GM23338 (cell line): ENCODE results near the gene CDH23. TPM values are rescaled to one million over a fixed set of nuclear protein-coding genes. Genes with fewer than 3 reads are reported as not detected.

Source experiments
- ATAC-seq: fragments of 200-7000 bp; cut with Tn5 transposase; 3 replicates; pipeline ENCODE4 v1.9.1; 2020
- DNase-seq: peaks from one replicate; pipeline ENCODE4 v3.0.0-alpha.2; 2015; ENCODE audit warnings: low spot score
- H2AFZ ChIP-seq: fragments of 200-600 bp; sonication (generic); 2 replicates; pipeline ENCODE4 v1.8.0; 2016; ENCODE audit warnings: antibody characterized with exemption, mild to moderate bottlenecking, moderate library complexity
- H3F3A ChIP-seq: fragments of 200-600 bp; sonication (generic); replicated peaks from 2 replicates; pipeline ENCODE4 v1.8.0; 2017; ENCODE audit warnings: antibody characterized with exemption, mixed run types, low read depth
- H3K27ac ChIP-seq: fragments of 200-600 bp; sonication (generic); 2 replicates; pipeline ENCODE4 v1.6.1; 2016; ENCODE audit warnings: low read depth
- H3K27me3 ChIP-seq: fragments of 200-600 bp; sonication (generic); 2 replicates; pipeline ENCODE4 v1.8.0; 2016; ENCODE audit warnings: mild to moderate bottlenecking, mixed run types, moderate library complexity; ENCODE audit not compliant: insufficient read depth
- H3K36me3 ChIP-seq: fragments of 200-600 bp; sonication (generic); 2 replicates; pipeline ENCODE4 v1.8.0; 2016; ENCODE audit warnings: mild to moderate bottlenecking; ENCODE audit not compliant: insufficient read depth
- H3K4me1 ChIP-seq: fragments of 200-600 bp; sonication (generic); 2 replicates; pipeline ENCODE4 v1.8.0; 2016; ENCODE audit warnings: mild to moderate bottlenecking, moderate library complexity; ENCODE audit not compliant: insufficient read depth
- H3K4me2 ChIP-seq: fragments of 200-600 bp; sonication (generic); 2 replicates; pipeline ENCODE4 v1.7.1; 2017; ENCODE audit warnings: mixed run types
- H3K4me3 ChIP-seq: fragments of 200-600 bp; sonication (generic); 2 replicates; pipeline ENCODE4 v1.6.1; 2016; ENCODE audit warnings: mixed run types
- H3K79me2 ChIP-seq: fragments of 200-600 bp; sonication (generic); replicated peaks from 2 replicates; pipeline ENCODE4 v1.8.0; 2017; ENCODE audit warnings: mild to moderate bottlenecking; ENCODE audit not compliant: insufficient read depth
- H3K9me2 ChIP-seq: fragments of 200-600 bp; sonication (generic); 2 replicates; pipeline ENCODE4 v1.8.0; 2017; ENCODE audit not compliant: insufficient read depth
- H4K20me1 ChIP-seq: fragments of 200-600 bp; sonication (generic); replicated peaks from 2 replicates; pipeline ENCODE4 v1.8.0; 2017; ENCODE audit warnings: mild to moderate bottlenecking; ENCODE audit not compliant: insufficient read depth
- H3K27ac Mint-ChIP-seq: 2 replicates; pipeline ENCODE4 v1.8.0; 2020; ENCODE audit warnings: inconsistent platforms, mild to moderate bottlenecking, moderate library complexity, mixed read lengths
- H3K27me3 Mint-ChIP-seq: 3 replicates; pipeline ENCODE4 v1.8.0; 2022; ENCODE audit warnings: low read depth, mild to moderate bottlenecking, moderate library complexity, mixed read lengths, inconsistent platforms; ENCODE audit not compliant: insufficient read depth, poor library complexity
- H3K36me3 Mint-ChIP-seq: 3 replicates; pipeline ENCODE4 v1.8.0; 2021; ENCODE audit warnings: low read depth, mild to moderate bottlenecking, inconsistent platforms, moderate library complexity, mixed read lengths
- H3K4me1 Mint-ChIP-seq: 3 replicates; pipeline ENCODE4 v1.8.0; 2020; ENCODE audit warnings: mild to moderate bottlenecking, inconsistent platforms, mixed read lengths
- H3K4me3 Mint-ChIP-seq: 3 replicates; pipeline ENCODE4 v1.8.0; 2021; ENCODE audit warnings: moderate library complexity, mild to moderate bottlenecking, inconsistent platforms, mixed read lengths
- H3K9me3 Mint-ChIP-seq: 3 replicates; pipeline ENCODE4 v1.8.0; 2020; ENCODE audit warnings: moderate library complexity, mild to moderate bottlenecking, inconsistent platforms, mixed read lengths
- CREB1 ChIP-seq: fragments of 250-450 bp; sonication (Bioruptor Pico); IDR thresholded peaks from 2 replicates; pipeline ENCODE4 v1.5.0; 2020; ENCODE audit warnings: low read depth, mild to moderate bottlenecking, moderate library complexity
- ETS1 ChIP-seq: IDR thresholded peaks from 2 replicates; pipeline ENCODE4 v1.6.1; 2016; ENCODE audit warnings: antibody characterized with exemption
- EZH2 ChIP-seq: fragments of 200-600 bp; sonication (generic); IDR thresholded peaks from one replicate; pipeline ENCODE4 v1.8.0; 2017; ENCODE audit warnings: antibody characterized with exemption, mild to moderate bottlenecking, low read depth; ENCODE audit not compliant: unreplicated experiment
- EZH2phosphoT487 ChIP-seq: fragments of 200-600 bp; sonication (generic); IDR thresholded peaks from one replicate; pipeline ENCODE4 v1.8.1; 2018; ENCODE audit warnings: antibody characterized with exemption; ENCODE audit not compliant: unreplicated experiment
- JUNB ChIP-seq: IDR thresholded peaks from one replicate; pipeline ENCODE4 v1.6.1; 2016; ENCODE audit warnings: antibody characterized with exemption; ENCODE audit not compliant: unreplicated experiment
- NANOG ChIP-seq: IDR thresholded peaks from 2 replicates; pipeline ENCODE4 v1.6.1; 2016; ENCODE audit warnings: antibody characterized with exemption, borderline replicate concordance
- POLR2AphosphoS5 ChIP-seq: IDR thresholded peaks from 2 replicates; pipeline ENCODE4 v1.6.1; 2016; ENCODE audit warnings: antibody characterized with exemption, low read depth
- REST ChIP-seq: IDR thresholded peaks from one replicate; pipeline ENCODE4 v1.6.1; 2018; ENCODE audit warnings: antibody characterized with exemption; ENCODE audit not compliant: unreplicated experiment
- STAT1 ChIP-seq: IDR thresholded peaks from one replicate; pipeline ENCODE4 v1.6.1; 2016; ENCODE audit warnings: antibody characterized with exemption; ENCODE audit not compliant: unreplicated experiment
- ZNF114 ChIP-seq: fragments of 250-450 bp; sonication (Bioruptor Pico); IDR thresholded peaks from 2 replicates; pipeline ENCODE4 v1.5.0; 2020; ENCODE audit warnings: mild to moderate bottlenecking, moderate library complexity
- ZNF331 ChIP-seq: fragments of 250-450 bp; sonication (Bioruptor Pico); IDR thresholded peaks from 2 replicates; pipeline ENCODE4 v1.5.0; 2020; ENCODE audit warnings: low read depth, mild to moderate bottlenecking, moderate library complexity
- polyA plus RNA-seq: library from polyadenylated mRNA; unstranded; fragments of >200 nt; fragmentation: Nextera tagmentation; extraction: Ambion mirVana; gene quantifications from 2 replicates; pipeline ENCODE4 v1.2.1, GENCODE V29; 2016
- total RNA-seq: library from RNA; depleted of rRNA; stranded (reverse); fragments of >200 nt; shearing (Covaris generic); gene quantifications from 2 replicates; pipeline ENCODE4 v1.2.3, GENCODE V29; 2014

Gene CDH23
- total and polyA plus RNA-seq, 2 experiments from 2014 or later = 0.95 to 4.3 TPM

- no peak for TF ChIP-seq EZH2
- TF ChIP-seq ZNF331 = no peak
- TF ChIP-seq NANOG = no peak
- TF ChIP-seq CREB1 (CRISPR knock-in tag) = no peak
- no peak for TF ChIP-seq EZH2phosphoT487
- no peak for TF ChIP-seq JUNB
- TF ChIP-seq REST = no peak
- TF ChIP-seq ZNF114 = no peak
- TF ChIP-seq ETS1 = no peak
Measured at GRCh38 chr10:71613261-71613777, 216.6 kb downstream of the CDH23 start (continued).

- Histone ChIP-seq H3K27ac (no peak overlapping the region), H3K79me2 (no peaks in the 10 kb centered on the region), H3K27me3 (no peaks in the 10 kb centered on the region), H4K20me1 (no peaks in the 10 kb centered on the region), H3K4me1 (no peaks in the 10 kb centered on the region), H3K4me2 (no peak overlapping the region), H2AFZ (no peak overlapping the region), H3K36me3 (no peaks in the 10 kb centered on the region), H3K9me2 (no peaks in the 10 kb centered on the region), H3F3A (no peaks in the 10 kb centered on the region), H3K4me3 (no peak overlapping the region)
- Mint-ChIP-seq H3K27ac (no peak overlapping the region), H3K36me3 (peaks cover 15% of the 10 kb centered on the region), H3K4me3 (no peak overlapping the region), H3K27me3 (peaks cover 11% of the 10 kb centered on the region), H3K4me1 (peaks cover 35% of the 10 kb centered on the region), H3K9me3 (peaks cover 10% of the 10 kb centered on the region)
- DNase-seq = no peak
- no peak for ATAC-seq
- TF ChIP-seq ETS1 = no peak
- TF ChIP-seq STAT1 = no peak
- no peak for TF ChIP-seq EZH2phosphoT487
- TF ChIP-seq JUNB = no peak
- no peak for TF ChIP-seq REST
- TF ChIP-seq ZNF114 = no peak
- no peak for TF ChIP-seq EZH2
- TF ChIP-seq POLR2AphosphoS5 = no peak
- no peak for TF ChIP-seq CREB1 (CRISPR knock-in tag)
- no peak for TF ChIP-seq ZNF331
Measured at GRCh38 chr10:71613877-71614276, 217.2 kb downstream of the CDH23 start.
